ENCODE results near the gene DNAH17.

DNA sequence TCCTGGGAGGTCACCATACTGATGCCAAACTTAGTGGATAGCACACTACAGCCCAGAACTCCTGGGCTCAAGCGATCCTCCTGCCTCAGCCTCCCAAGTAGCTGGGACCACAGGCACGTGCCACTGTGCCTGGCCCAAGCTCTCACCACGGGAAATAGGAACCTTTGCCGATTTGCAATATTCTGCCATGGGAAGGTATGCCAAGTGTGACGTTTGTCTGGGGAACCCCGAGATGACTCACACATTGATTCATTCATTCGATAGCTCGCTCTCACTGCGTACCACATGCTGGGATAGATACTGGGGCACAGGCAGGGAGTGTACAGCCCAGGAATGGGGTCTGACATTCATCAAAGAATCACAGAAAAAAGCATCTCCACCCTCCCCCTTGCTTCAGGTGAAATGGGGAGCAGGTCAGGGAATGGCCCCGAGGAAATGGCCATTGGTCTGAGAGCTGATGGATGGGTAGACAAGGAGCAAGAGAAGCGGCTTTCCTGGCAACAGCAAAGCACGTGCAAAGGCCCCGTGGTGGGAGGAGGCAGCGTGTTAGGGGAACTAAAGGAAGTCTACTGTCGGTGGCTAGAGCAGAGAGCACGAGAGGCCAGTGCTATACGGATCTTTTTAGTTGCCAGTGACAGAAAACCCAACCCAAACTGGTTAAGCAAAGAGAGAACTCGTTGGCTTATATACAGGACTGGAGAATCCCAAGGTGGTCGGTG is 44.1 kb downstream of the DNAH17 start:
- TF ChIP-seq, protein P1, sequence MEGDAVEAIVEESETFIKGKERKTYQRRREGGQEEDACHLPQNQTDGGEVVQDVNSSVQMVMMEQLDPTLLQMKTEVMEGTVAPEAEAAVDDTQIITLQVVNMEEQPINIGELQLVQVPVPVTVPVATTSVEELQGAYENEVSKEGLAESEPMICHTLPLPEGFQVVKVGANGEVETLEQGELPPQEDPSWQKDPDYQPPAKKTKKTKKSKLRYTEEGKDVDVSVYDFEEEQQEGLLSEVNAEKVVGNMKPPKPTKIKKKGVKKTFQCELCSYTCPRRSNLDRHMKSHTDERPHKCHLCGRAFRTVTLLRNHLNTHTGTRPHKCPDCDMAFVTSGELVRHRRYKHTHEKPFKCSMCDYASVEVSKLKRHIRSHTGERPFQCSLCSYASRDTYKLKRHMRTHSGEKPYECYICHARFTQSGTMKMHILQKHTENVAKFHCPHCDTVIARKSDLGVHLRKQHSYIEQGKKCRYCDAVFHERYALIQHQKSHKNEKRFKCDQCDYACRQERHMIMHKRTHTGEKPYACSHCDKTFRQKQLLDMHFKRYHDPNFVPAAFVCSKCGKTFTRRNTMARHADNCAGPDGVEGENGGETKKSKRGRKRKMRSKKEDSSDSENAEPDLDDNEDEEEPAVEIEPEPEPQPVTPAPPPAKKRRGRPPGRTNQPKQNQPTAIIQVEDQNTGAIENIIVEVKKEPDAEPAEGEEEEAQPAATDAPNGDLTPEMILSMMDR (CRISPR knock-in tag; IDR thresholded peaks at IDR 0.05): no peak
- TF ChIP-seq FOXP4 (CRISPR knock-in tag; IDR thresholded peaks at IDR 0.05): no peak
- no peak for TF ChIP-seq RAD51 (IDR thresholded peaks at IDR 0.05; ENCODE audit: borderline replicate concordance)
- TF ChIP-seq SMAD3 (CRISPR knock-in tag; IDR thresholded peaks at IDR 0.05): no peak
- no peak for TF ChIP-seq XRCC5 (optimal IDR thresholded peaks at IDR 0.05; ENCODE audit: low read length)
- no peak for TF ChIP-seq ZBTB7A (CRISPR knock-in tag; IDR thresholded peaks at IDR 0.05)
- no peak for TF ChIP-seq CEBPZ (IDR thresholded peaks at IDR 0.05; ENCODE audit: low read length)
- TF ChIP-seq ZFP91 (CRISPR knock-in tag; IDR thresholded peaks at IDR 0.05; ENCODE audit: borderline replicate concordance): no peak
- no peak for TF ChIP-seq NBN (conservative IDR thresholded peaks at IDR 0.05)
- no peak for TF ChIP-seq UBTF (CRISPR knock-in tag; IDR thresholded peaks at IDR 0.05)
- no peak for TF ChIP-seq USF2 (IDR thresholded peaks at IDR 0.05; ENCODE audit: low read depth, low read length)
- no peak for TF ChIP-seq USF2 (CRISPR knock-in tag; IDR thresholded peaks at IDR 0.05; ENCODE audit: borderline replicate concordance)

Measured in HepG2 (cell line).